Loucy (cell line): ENCODE measurements around the gene ATP13A3.

Source experiments
- H2AFZ ChIP-seq: fragments of 200-600 bp; sonication (generic); 2 replicates; pipeline ENCODE4 v1.6.0; 2016; ENCODE audit warnings: antibody characterized with exemption, mild to moderate bottlenecking, low read length, moderate library complexity
- H3F3A ChIP-seq: fragments of 200-600 bp; 2 replicates; pipeline ENCODE4 v1.6.0; 2016; ENCODE audit warnings: antibody characterized with exemption, low read depth, mild to moderate bottlenecking
- H3K27me3 ChIP-seq: fragments of 200-600 bp; sonication (generic); 2 replicates; pipeline ENCODE4 v1.6.1; 2014; ENCODE audit warnings: low read length, mild to moderate bottlenecking; ENCODE audit not compliant: insufficient read depth, poor library complexity, severe bottlenecking
- H3K36me3 ChIP-seq: fragments of 200-600 bp; sonication (generic); 2 replicates; pipeline ENCODE4 v1.6.1; 2016; ENCODE audit warnings: low read length; ENCODE audit not compliant: insufficient read depth
- H3K4me1 ChIP-seq: fragments of 200-600 bp; sonication (generic); 2 replicates; pipeline ENCODE4 v1.5.1; 2014; ENCODE audit warnings: low read length, mild to moderate bottlenecking; ENCODE audit not compliant: insufficient read depth, poor library complexity, severe bottlenecking
- H3K4me2 ChIP-seq: fragments of 200-600 bp; sonication (generic); 2 replicates; pipeline ENCODE4 v1.6.0; 2014; ENCODE audit warnings: antibody characterized with exemption, low read length, low read depth, mild to moderate bottlenecking; ENCODE audit not compliant: poor library complexity, severe bottlenecking
- H3K4me3 ChIP-seq: fragments of 200-600 bp; sonication (generic); 2 replicates; pipeline ENCODE4 v1.5.1; 2014; ENCODE audit warnings: low read length, mild to moderate bottlenecking, mixed read lengths; ENCODE audit not compliant: poor library complexity, severe bottlenecking
- H3K79me2 ChIP-seq: fragments of 200-600 bp; sonication (generic); 2 replicates; pipeline ENCODE4 v1.6.1; 2014; ENCODE audit warnings: low read length; ENCODE audit not compliant: insufficient read depth
- H3K9ac ChIP-seq: fragments of 200-600 bp; sonication (generic); 2 replicates; pipeline ENCODE4 v1.6.0; 2014; ENCODE audit warnings: mild to moderate bottlenecking, low read depth, low read length, moderate library complexity; ENCODE audit not compliant: poor library complexity, severe bottlenecking
- H3K9me2 ChIP-seq: fragments of 200-600 bp; sonication (generic); replicated peaks from 2 replicates; pipeline ENCODE4 v1.6.1; 2016; ENCODE audit warnings: low read depth, low read length, mixed read lengths
- H3K9me3 ChIP-seq: fragments of 200-600 bp; sonication (generic); 2 replicates; pipeline ENCODE4 v1.6.1; 2014; ENCODE audit warnings: mild to moderate bottlenecking, antibody characterized with exemption, low read length, low read depth; ENCODE audit not compliant: insufficient read depth
- H4K20me1 ChIP-seq: fragments of 200-600 bp; sonication (generic); 2 replicates; pipeline ENCODE4 v1.6.0; 2014; ENCODE audit warnings: antibody characterized with exemption, low read length, mild to moderate bottlenecking; ENCODE audit not compliant: insufficient read depth, poor library complexity, severe bottlenecking
- EZH2phosphoT487 ChIP-seq: fragments of 200-600 bp; IDR thresholded peaks from 2 replicates; pipeline ENCODE4 v1.6.1; 2018; ENCODE audit warnings: antibody characterized with exemption, mild to moderate bottlenecking, moderate library complexity, borderline replicate concordance
- TF ChIP-seq, protein P1 (sequence below): fragments of 200-600 bp; sonication (generic); conservative IDR thresholded peaks from 2 replicates; pipeline ENCODE4 v1.5.1; 2014; ENCODE audit warnings: mild to moderate bottlenecking, antibody characterized with exemption, low read length

Gene ATP13A3

GRCh38 chr3:194492001-194492400 lies 5.2 kb upstream of the ATP13A3 start:
- H3F3A ChIP-seq: no peaks in the 10 kb centered on the region
- no peak overlapping the region for H3K4me3 ChIP-seq
- H3K9me2 ChIP-seq: no peaks in the 10 kb centered on the region
- no peaks in the 10 kb centered on the region for H3K36me3 ChIP-seq
- H3K27me3 ChIP-seq: no peaks in the 10 kb centered on the region
- peaks cover 24% of the 10 kb centered on the region for H3K79me2 ChIP-seq
- TF ChIP-seq EZH2phosphoT487: no peak
- TF ChIP-seq, protein P1, sequence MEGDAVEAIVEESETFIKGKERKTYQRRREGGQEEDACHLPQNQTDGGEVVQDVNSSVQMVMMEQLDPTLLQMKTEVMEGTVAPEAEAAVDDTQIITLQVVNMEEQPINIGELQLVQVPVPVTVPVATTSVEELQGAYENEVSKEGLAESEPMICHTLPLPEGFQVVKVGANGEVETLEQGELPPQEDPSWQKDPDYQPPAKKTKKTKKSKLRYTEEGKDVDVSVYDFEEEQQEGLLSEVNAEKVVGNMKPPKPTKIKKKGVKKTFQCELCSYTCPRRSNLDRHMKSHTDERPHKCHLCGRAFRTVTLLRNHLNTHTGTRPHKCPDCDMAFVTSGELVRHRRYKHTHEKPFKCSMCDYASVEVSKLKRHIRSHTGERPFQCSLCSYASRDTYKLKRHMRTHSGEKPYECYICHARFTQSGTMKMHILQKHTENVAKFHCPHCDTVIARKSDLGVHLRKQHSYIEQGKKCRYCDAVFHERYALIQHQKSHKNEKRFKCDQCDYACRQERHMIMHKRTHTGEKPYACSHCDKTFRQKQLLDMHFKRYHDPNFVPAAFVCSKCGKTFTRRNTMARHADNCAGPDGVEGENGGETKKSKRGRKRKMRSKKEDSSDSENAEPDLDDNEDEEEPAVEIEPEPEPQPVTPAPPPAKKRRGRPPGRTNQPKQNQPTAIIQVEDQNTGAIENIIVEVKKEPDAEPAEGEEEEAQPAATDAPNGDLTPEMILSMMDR: no peak
- H3K4me2 ChIP-seq: no peak overlapping the region
- H4K20me1 ChIP-seq: no peaks in the 10 kb centered on the region
- H3K9ac ChIP-seq: no peak overlapping the region
- H3K4me1 ChIP-seq: peaks cover 36% of the 10 kb centered on the region
- H3K9me3 ChIP-seq: no peaks in the 10 kb centered on the region
- no peak overlapping the region for H2AFZ ChIP-seq

DNA sequence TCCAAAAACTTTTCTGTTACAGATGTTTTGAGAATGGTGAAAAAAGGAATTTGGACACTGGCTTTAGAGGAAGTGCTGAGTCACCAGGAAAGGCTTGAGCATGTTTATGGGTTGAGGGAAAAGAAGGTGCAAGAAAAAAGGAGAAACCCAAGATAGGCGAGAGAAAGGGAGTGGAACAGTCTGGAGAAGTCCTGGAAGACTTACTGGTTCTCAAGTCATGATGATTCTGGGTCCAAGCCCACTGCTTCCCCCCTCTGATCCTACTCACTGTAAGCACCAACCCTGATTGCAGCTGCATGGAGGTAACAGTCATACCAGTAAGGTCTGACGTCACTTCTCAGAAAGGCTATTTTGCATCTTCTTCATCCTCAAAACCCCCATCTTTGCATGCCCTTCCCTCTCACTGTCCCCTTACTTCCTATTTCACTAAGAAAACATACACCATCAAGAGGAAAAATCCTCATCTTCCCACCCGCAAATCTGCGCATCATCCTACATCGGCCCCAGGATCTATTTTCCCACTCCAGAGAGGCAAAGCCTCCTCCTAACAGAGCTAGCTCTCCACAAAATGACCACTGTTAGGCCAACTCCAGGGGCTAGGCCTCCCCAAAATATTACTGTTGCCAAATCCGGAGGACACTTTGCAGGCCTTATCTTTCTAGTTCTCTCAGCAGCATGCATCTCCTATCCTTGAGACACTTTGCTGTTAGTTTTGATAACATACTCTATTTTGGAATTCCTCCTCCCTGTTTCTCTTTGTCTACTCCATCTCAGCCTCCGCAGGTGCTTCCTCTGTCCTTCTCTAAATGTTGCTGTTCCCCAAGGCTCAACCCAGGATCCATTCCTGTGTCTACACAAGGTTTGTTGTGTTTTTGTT lies 3.2 kb upstream of the ATP13A3 start:
- peaks cover 38% of the 10 kb centered on the region for H3K79me2 ChIP-seq
- H2AFZ ChIP-seq: no peak overlapping the region
- H3K27me3 ChIP-seq: no peaks in the 10 kb centered on the region
- no peaks in the 10 kb centered on the region for H3F3A ChIP-seq
- H3K9ac ChIP-seq: no peak overlapping the region
- H3K9me2 ChIP-seq: no peaks in the 10 kb centered on the region
- H3K4me2 ChIP-seq: peak overlapping the region; percentile 68
- no peak overlapping the region for H3K4me3 ChIP-seq
- no peak for TF ChIP-seq EZH2phosphoT487
- TF ChIP-seq, protein P1: no peak
- no peaks in the 10 kb centered on the region for H3K9me3 ChIP-seq
- H3K36me3 ChIP-seq: no peaks in the 10 kb centered on the region
- peaks cover 10% of the 10 kb centered on the region for H4K20me1 ChIP-seq
- peaks cover 33% of the 10 kb centered on the region for H3K4me1 ChIP-seq

DNA sequence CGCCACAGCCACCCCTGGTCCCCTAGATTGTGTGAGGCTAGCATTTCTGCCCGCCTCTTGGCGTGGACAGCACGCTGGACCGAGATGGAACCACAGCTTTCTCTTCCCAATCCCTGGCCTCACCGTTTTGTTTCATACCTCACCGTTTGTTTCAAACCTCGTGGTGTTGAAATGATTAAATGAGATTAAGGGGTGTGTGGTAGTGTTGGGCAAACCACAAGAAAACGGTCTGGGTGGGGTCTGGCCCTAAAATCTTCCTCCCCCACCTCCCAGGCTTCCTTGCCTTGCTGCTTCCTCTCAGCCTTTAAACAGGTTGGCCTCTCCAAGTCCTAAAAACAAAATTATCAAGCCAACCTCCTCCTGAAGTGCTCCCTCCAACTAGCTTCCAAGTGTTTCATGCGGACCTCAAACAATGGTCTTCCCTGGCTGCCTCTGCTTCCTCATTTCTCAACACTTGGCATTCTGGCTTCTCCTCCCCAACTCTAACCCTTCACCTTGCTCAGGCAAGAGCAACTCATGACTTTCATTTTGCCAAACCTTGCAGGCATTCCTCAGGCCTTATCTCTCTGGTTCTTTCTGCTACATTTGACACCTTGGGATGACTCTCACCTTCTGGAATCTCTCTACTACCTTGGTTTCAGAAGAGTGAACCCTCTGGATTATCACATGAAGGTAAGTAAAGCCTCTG lies 1.4 kb upstream of the ATP13A3 start:
- H4K20me1 ChIP-seq: peaks cover 26% of the 10 kb centered on the region
- peak overlapping the region; percentile 98 for H3K9ac ChIP-seq
- no peaks in the 10 kb centered on the region for H3K9me2 ChIP-seq
- peaks cover 56% of the 10 kb centered on the region for H3K79me2 ChIP-seq
- H3K27me3 ChIP-seq: no peaks in the 10 kb centered on the region
- peak overlapping the region; percentile 68 for H3K4me2 ChIP-seq
- TF ChIP-seq, protein P1: no peak
- no peak for TF ChIP-seq EZH2phosphoT487
- peak overlapping the region; percentile 99 for H3K4me3 ChIP-seq
- H3K4me1 ChIP-seq: peaks cover 49% of the 10 kb centered on the region
- H3K36me3 ChIP-seq: no peaks in the 10 kb centered on the region
- H2AFZ ChIP-seq: peak overlapping the region; percentile 82
- H3K9me3 ChIP-seq: no peaks in the 10 kb centered on the region
- H3F3A ChIP-seq: no peaks in the 10 kb centered on the region
